Fibroblast of the aortic adventitia (primary cell): ENCODE results near the gene VAC14. TPM values are rescaled to one million over a fixed set of nuclear protein-coding genes. Genes with fewer than 3 reads are reported as not detected.

Experiments
- DNase-seq: peaks from one replicate; pipeline ENCODE4 v3.0.0-alpha.2; 2010; ENCODE audit warnings: low read depth
- H3K4me3 ChIP-seq: 2 replicates; pipeline ENCODE4 v1.5.1; 2011; ENCODE audit warnings: low read depth, mild to moderate bottlenecking, control low read depth, low read length, moderate library complexity
- CTCF ChIP-seq: IDR thresholded peaks from 2 replicates; pipeline ENCODE4 v1.5.1; 2011; ENCODE audit warnings: mild to moderate bottlenecking, low read length, control low read depth, inconsistent platforms; ENCODE audit not compliant: insufficient read depth
- total RNA-seq: library from RNA; depleted of rRNA; stranded (reverse); fragments of >200 nt; gene quantifications from 2 replicates; pipeline ENCODE4 v1.2.3, GENCODE V29; 2012; ENCODE audit warnings: low replicate concordance

The VAC14 gene
- total RNA-seq, 1 donor: 29.7 TPM

GRCh38 chr16:70695331-70696070, 105.5 kb downstream of the VAC14 start:
- TF ChIP-seq CTCF: no peak
- DNase-seq: no peak
- no peak overlapping the region for H3K4me3 ChIP-seq

- no peak overlapping the region for H3K4me3 ChIP-seq
- no peak for TF ChIP-seq CTCF
- DNase-seq: no peak
Observed at GRCh38 chr16:70694868-70695218, 106.1 kb downstream of the VAC14 start.

- no peak for TF ChIP-seq CTCF
- no peak overlapping the region for H3K4me3 ChIP-seq
Observed at GRCh38 chr16:70694088-70694867, 106.7 kb downstream of the VAC14 start.

GRCh38 chr16:70692873-70693671, 107.9 kb downstream of the VAC14 start:
- TF ChIP-seq CTCF: no peak
- DNase-seq: no peak
- no peak overlapping the region for H3K4me3 ChIP-seq

More at GRCh38 chr16:70694088-70694867, 106.7 kb downstream of the VAC14 start:
- DNase-seq: peak; percentile 72

- no peak for TF ChIP-seq CTCF
- no peak for DNase-seq
- H3K4me3 ChIP-seq: no peak overlapping the region
Observed at GRCh38 chr16:70692130-70692872, 108.7 kb downstream of the VAC14 start.
